Superior temporal gyrus (tissue), 1 donor: ENCODE measurements around the gene TMEM8B.

Experiments
- DNase-seq: peaks from one replicate; pipeline ENCODE4 v3.0.0-alpha.2; 2016; ENCODE audit errors: extremely low spot score

Gene TMEM8B

DNA sequence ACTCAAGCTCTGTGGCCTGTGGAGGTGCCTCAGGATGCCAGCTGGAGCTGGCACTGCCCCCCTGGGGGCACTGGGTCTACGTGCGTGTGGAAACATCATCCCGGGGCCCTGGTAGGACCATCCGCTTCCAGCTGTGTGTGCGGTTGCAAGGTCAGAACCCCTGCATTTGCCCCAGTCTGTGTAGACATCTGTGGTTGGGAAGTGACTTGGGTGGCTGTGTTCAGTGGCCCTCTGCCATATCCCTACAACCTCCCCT lies 12.5 kb downstream of the TMEM8B start:
- DNase-seq: no peak

DNA sequence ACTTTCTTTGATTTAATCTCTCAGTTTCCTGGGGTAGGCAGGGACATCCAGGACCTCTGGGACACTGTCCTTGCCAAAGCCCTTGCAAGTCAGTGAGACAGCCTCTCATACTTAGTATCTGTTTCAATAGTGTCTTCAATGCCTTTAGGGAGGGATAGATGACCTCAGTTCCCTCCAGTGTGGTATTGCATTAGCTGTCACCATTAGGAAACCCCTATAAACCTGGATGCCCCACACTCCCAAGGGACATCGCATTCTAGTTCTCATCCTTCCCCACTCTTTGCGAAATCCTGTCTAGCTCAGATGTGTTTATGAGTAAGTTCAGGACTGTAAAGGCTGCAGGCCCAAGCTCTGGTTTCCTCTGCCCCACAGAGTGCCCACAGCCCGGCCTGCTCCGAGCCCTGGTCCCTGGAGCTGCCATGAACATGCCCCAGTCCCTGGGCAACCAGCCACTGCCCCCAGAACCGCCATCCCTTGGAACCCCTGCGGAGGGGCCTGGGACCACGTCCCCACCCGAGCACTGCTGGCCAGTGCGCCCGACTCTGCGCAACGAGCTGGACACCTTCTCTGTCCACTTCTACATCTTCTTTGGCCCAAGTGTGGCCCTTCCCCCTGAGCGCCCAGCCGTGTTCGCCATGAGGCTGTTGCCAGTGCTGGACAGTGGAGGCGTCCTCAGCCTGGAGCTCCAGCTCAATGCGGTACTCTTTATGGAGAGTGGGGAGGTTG lies 13.2 kb downstream of the TMEM8B start:
- no peak for DNase-seq

DNA sequence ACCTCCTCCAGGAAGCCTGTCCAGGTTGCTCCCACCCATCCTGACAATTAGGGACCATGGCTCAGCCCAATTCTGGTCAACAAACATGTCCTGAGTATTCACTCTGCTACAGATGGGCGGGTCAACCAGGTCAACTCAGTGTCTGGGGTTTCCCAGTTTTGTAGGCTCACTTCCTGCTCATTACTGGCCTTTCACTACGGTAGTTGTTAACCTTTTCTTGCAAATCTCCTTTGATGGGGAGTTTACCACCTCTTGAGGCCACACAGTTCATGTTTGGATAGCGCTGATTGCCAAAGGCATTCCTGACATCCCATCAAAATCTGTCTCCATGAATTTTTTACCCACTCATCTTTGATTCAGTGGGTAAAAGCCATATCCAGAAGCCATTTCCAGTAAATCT lies 13.8 kb downstream of the TMEM8B start:
- no peak for DNase-seq

DNA sequence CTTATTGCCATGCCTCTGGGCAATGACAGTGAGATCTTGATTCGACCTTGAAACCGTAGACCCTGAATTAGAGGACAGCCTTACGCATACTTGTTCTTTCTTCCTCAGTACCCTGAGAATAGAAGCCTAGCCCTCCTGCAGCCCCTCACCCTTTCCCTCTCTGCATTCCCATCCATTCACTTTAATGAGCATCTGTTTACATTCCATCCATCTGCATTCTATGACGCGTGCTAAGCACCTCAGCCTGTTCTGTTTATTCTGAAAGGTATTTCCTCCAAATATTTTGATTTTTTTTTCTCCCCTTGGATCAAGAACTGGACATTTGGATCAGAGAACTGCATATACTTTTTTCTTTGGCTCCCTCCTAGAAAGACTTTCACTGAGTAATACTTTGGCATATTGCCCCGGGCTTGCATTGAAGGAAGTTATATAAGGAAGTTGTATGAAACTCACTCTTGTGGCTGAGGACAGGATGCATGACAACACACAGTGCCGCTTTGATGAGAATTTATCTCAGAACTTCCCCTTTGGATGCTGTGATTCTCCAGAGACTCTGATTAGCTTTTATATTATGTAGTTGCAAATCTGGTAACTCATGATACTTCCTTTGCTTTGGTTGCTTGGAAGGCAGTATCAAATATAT lies 15.7 kb downstream of the TMEM8B start:
- peak; percentile 81 for DNase-seq

DNA sequence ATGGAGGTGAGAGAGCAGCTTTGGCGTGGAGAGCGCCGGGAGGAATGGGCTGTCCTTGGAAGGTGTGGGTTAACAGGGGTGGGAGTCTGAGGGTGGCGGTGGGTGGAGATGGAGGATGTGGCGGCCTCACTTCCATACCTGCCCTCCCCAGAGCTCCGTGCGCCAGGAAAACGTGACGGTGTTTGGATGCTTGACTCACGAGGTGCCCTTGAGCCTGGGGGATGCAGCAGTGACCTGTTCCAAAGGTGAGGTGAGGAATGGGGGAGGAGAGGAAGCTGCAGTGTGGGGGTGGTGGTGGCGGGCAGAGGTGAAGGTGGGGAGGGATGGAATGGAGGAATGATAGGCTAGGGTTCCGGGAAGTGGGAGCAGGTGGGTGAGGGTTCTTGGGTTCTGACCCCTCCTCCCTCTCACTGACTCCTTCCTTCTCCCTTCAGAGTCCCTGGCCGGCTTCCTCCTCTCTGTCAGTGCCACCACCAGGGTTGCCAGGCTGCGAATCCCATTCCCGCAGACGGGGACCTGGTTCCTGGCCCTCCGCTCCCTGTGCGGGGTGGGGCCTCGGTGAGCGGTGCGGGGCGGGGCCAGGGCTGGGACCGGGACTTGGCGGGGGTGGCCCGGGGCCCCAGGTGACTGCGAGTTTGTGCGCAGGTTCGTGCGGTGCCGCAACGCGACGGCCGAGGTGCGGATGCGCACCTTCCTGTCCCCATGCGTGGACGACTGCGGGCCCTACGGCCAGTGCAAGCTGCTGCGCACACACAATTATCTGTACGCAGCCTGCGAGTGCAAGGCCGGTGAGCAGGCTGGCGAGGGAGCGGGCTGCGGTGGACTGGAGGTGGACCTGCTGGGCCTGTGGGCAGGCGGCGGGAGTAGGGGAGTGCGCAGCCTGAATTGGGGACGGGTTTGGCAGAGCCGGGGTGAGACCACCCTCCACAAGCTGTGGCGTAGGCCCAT lies 17.1 kb downstream of the TMEM8B start:
- no peak for DNase-seq

DNA sequence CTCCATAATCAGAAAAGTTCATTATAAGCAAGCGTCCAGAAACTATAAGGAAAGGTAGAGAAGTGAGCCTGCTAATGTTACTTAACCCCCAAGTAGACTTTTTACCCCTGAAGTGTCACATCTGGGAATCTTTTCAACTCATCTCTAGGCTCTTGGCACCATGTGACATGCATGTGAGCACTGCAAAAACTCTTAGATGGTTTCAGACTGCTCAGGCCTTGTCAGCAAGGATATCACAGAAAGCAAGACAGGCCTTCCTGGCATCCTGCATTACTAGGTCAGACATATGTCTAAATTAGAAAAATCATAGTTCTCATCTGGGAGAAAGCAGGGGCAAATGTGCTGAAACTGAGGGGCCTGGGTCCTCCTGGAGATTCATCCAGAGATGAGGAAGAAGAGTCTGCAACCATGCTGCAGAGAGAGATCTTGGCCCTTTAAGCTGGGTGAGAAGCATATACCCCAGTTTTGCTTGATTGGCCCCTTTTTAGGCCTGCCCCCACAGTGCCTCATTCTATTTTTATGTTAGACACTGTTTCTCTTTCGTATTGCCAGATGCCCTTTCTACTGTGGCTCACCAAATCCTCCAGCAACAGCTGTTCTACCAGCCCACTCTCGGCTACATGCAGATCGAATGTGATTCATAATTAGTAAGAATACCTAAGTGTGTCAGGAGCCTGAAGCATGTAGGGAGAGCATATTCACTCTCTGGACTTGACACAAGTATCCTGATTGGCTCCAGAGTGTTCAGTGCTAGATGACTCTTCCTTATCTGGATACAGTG lies 19.0 kb downstream of the TMEM8B start:
- DNase-seq: peak; percentile 73

DNA sequence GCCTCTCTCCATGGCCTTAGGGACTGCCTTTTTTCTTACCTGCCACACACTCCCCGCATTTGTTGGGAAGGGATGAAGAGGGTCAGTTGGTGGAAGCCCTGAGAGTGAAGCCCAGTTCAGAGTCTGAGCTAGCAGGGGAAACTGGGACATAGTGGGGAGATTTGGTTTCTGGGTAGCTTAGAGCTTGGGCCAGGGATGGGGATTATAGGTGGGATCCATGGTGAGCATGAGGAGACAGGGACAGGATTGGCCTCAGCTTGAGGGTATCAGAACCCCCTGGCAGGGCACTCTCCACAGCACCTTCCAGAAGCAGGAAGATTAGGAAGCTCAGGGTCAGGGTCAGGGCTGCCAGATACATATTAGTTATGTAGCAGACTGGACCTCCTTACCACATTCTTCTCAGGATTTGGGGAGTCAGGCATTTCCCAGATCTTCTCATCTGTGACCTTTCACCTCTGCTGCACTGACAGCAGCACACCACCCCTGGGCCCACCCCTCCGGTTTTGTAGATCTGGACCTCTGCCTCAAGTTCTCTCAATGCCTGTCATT lies 23.3 kb downstream of the TMEM8B start:
- no peak for DNase-seq

DNA sequence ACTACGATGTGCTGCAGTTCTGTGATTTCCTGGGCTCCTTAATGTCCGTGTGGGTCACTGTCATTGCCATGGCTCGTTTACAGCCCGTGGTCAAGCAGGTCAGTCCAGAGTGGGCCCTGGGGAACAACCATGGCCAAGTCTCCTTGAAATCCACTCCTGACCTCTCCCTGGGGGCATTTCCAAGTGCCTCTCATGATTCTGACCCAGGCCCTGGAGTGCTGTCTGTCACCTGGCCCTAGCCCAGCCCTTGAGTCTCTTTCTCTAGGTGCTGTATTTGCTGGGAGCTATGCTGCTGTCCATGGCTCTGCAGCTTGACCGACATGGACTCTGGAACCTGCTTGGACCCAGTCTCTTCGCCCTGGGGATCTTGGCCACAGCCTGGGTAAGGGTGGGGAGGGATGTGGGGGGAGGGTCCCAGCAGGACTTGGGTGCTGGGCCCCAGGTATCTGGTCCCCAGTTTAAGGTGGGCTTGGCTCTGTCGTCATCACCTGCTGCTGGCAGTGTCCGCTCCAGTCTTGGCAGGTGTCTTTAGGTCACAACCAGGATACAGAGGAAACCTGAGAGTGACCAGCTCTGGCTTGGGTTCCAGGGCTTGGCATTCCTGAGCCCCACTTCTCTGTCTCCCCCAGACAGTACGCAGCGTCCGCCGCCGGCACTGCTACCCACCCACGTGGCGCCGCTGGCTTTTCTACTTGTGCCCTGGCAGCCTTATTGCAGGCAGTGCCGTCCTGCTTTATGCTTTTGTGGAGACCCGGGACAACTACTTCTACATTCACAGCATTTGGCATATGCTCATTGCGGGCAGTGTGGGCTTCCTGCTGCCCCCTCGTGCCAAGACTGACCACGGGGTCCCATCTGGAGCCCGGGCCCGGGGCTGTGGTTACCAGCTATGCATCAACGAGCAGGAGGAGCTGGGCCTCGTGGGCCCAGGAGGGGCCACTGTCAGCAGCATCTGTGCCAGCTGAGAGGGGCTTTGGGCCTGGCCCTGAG lies 24.1 kb downstream of the TMEM8B start:
- DNase-seq: no peak

DNA sequence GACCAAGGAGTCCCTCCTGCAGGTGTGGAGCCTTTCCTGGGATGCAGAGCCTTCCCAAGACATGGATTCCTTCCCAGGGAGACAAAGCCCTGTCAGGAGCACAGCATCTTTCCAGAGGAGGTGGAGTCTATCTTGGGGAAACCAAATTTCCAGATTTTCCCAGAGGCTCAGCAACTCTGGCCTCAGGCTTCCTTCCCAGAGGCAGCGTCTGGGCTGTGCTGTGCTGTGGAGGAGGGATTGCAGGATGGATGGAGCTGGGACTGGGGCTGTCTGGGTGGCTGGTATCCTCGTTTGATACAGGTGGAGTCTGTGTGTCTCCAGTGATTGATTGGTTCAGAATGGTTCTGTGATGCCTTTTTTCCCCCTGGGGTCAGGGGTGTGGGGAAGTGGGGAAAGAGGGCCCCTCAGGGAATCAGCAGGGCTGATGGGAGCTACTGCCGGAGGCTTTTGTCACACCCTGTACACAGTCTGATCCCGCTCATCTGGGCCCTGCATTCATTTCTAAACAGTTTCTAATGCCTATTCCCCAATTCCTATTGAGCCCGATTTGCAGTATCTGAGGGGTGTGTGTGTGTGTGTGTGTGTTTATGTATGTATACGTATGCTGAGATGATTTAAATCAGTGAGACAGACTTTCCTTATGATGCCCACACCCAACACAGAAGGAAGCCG lies 25.2 kb downstream of the TMEM8B start:
- DNase-seq: no peak

DNA sequence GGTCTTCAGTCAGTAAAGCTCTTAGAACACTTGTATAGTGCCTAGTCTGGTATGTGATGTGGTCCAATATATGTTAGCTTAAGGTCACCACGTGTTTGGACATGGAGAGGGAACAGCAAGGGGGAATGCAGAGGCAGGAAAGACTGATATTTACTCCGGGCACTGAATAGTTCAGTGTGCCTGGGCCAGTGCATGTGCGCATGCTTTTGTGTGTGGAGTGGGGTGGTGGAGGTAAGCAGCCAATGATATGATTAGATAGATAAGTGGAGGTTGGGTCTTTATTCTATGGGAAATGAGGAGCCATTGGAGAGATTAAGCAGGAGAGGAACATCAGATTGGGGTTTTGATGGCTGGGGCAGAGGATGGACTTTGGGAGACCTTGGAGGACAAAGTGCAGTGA lies 27.2 kb downstream of the TMEM8B start:
- DNase-seq: no peak

DNA sequence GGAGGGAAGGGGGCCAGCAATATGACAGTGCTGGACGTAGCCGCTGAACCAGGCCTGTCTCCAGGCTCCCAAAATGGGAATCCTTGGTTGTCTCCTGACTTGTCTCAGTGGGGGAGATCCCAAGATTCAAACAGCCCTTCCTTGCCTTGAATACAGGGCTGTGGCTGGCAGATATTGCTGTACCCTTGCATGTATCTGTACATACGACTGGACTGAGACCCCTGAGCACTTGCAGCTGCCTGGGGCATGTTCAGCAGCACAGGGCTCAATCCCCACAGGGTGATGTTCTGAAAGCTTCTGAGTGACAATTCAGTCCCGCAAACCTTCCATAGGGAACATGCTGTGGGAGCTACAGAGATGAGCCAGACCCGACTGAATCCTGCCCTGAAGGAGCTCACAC lies 27.9 kb downstream of the TMEM8B start:
- no peak for DNase-seq

DNA sequence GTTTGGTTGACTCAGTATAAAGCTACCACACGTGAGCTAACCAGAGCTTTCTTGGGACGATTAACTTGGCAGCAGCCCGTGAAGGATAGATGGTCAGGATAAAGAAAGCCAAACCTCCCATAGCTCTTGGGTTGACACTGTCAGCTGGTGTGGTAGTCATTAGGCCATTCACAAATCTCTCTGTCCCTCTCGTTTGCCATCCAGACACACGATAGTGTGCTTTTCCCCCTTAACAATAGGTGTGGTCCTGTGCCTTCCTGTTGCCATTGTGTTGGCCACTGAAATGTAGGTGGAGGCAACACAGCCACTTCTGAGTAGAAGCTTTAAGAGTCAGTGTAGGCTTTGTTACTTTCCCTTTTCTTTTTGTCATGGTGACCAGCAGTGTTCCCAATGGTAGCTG lies 29.4 kb downstream of the TMEM8B start:
- no peak for DNase-seq

DNA sequence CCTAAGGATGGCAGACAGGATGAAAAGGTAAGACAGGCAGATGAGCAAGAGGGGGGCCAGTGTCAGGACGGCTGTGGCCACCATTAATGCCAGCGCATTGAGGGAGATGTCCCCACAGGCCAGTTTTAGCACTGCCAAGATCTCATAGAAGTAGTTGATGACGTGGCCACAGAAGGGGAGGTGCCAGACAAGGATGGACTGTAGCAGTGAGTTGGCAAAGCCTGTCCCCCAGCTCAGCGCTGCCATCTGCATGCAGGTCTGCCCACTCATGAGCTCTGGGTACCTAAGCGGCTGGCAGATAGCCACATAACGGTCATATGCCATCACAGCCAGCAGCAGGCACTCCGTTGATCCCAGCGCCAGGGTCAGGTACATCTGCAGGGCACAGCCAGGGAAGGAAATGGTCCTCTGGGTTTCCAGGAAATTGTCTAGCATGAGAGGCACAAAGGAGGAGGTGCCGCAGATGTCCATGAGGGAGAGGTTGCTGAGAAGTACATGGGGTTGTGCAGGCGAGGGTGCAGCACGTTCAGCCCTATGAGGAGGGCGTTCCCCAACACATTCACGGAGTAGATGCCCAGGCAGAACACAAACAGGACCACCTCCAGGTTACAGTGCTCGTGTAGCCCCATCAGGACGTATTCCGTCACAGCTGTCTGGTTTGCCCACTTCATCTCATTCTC lies 30.4 kb downstream of the TMEM8B start:
- DNase-seq: peak; percentile 24

DNA sequence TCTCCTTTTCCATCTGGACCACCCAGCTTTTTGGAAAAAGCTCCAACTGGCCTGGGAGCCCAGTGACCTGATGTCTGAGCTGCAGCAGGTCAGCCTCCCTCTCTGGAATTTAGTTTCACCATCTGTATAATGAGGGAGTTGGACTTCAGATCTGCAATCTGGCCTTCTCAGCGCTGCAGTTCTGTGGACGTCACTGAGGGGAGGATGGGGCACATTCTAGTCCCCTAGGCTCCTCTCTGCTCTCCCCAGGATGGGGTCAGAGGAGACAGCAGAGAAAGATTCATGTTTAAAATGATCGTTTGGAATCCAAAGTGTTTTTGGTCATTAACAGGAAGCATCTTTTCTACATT lies 30.9 kb downstream of the TMEM8B start:
- no peak for DNase-seq

DNA sequence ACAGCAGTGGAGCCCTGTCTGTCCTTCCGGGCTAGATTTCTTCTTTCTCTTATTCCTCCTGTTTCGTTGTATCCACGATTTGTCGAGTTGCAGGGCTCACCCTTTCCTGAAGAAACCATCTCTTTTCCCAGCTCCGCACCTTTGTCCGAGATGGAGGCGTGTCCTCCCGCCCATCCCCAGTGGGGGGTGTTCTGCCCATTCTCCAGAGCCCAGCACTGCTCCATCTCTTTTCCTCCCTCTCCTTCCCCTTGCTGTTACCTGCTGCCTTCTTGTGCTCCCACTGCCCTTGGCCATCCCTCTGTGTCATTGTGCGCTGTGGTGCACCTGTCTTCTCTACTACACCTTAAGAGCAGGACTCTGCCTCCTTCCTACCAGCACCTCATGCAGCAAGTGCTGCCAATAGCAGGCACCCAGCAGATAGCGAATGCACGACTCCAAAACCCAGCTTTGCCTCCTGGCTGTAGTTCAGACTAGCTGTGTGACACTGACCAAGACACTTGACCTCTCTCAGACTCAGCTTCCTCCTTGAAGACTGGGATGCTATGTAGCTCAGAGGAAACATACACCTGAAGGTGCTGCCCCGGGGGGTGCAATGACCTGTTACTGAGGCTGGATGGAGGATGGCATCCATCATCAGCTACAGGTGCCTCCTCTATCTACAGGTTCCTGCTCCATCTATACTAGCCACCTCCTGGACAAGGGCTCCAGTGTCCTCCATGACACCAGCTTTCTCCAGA lies 32.3 kb downstream of the TMEM8B start:
- no peak for DNase-seq

DNA sequence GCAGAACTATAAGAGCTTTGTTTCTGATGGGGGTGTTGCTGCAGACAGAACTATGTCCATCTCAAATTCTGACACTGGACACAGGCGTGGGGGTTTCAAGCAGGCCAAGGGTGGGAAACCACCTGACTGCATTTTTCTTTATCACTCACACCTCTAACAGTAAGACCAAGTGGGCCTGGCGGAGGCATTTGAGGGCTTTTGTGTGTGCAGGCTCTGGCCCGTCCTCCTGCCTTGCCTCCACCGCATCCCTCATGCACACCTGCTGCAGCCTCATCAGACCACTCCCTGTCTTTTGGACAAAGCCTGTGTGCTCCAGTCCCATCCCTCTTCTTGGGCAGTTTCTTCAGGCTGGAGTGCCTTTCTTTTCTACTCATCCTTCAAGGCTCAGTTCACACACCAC lies 33.3 kb downstream of the TMEM8B start:
- no peak for DNase-seq

DNA sequence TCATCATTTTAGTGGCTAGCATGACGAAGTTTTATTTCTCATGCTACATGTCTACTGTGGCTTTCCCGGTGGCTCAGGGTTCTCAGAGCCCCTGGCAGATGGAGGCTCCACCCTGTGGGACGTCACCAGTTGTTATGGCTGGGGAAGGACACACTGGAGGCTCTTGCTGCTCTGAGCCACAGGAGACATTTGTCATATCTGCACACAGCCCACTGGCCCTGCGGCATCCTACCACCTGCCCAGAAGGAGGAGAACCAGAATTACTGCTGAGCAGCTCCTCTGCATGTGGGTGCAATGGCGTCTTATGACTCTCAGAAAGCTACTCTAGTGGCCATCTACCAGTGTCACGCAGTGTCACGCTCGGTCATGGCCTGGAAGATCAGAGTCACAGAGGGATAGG lies 34.6 kb downstream of the TMEM8B start:
- no peak for DNase-seq

DNA sequence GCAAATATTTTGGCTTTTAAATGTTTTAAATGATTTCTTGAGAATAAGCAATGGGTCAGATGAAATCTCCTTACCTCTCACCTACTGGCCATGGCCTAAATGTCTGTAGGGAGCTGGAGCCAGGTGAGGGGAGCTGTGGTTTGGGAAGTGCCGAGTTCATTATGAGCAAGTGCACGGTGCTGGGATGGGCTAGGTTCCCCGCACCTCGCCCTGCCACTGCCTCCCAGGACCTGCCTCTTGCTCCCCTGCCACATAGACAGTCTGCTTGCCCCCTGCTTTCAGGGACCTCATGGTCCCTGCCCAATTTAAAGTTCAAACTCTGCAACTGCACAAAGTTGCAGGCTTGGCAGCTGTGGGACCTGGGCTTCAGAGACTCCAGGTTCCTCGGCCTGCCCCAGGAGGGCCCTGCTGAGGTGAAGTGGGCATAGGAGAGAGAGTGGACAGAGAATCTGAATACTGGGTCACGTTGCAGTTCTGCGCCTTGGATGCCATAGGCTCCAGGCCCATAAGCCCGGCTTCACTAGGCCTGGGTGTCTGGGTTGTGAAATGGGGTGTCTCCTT lies 35.7 kb downstream of the TMEM8B start:
- no peak for DNase-seq

DNA sequence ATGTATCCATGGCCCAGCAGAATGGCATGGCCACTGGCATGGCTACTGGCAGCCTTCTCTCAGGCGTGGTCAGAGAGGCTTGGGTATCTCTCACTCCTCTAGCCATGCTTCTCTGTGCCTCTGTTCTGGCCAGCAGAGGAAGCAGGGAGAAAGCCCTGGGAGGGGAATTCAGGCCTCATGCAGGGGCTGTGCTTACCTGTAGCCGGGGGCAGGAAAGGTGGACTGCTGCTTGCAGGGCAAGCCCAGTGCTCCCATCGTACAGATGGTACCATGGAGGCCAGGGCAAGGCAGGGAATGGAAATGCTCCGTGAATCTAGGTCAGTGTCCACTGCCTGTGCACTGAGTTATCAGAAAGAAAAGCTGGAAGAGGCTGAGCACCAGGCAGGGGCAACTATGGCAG lies 38.5 kb downstream of the TMEM8B start:
- DNase-seq: no peak
